Measurements from ENCODE around the gene CDCA5. TPM values are rescaled to one million over a fixed set of nuclear protein-coding genes. Genes with fewer than 3 reads are reported as not detected.

CDCA5 gene
- total and polyA plus RNA-seq, 2 experiments from 2014 or later = 6.4 to 7.9 TPM

DNA sequence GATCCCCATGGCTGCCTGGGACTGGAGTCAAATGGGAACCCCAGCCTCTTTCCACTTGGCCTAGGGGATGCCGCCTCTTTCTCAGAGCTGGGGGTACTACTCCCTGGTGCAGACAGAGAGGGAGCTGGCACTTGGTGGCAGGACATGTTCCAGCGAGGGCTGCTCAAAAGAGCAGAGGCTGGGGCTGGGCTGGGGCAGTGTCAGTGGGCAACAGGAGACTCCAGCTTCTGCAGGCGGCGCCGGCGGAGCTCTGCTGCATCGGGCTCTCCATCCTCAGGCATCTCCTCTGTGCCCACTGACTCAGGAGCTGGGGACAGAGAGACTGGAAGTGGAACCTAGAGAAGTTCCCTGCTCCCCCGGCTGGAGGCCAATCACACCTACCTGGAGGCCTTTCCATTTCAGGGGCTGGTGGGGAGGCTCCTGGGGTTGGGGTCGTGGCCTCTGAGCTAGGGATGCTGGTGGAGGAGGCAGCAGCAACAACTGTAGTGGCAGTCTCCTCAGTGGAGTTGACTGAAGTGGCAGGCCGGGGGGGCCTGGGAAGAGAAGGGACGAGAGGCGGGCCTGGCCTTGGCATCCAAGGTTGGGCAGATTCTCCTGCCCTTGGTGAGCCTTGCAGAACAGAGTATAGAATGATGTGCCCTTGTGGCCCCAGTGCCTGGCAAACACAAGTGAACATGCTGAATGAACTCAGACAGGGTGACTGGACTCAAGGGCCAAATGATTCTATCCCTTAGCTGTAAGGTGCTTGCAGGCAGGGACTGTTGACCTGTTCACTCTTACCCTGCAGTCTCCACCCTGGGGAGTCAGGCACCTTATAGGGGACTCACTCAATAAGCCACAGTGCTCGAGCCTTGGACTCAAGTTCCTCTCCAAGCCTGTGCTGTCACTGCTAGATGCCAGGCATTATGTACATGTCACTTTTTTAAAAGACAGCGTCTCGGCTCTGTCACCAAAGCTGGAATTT is 44.6 kb upstream of the CDCA5 start:
- 95% methylated on average over 15 of the region's 15 CpGs for WGBS (ENCODE audit: low lambda C conversion rate, missing lambda C conversion rate)
- Histone ChIP-seq H4K20me1 (ENCODE audit: insufficient read depth, poor library complexity, severe bottlenecking) (peaks cover 4% of the 10 kb centered on the region), H3K9me3 (ENCODE audit: low read depth) (no peaks in the 10 kb centered on the region), H3K79me2 (peaks cover 40% of the 10 kb centered on the region), H3K4me3 (no peak overlapping the region), H2AFZ (no peak overlapping the region), H3K4me1 (ENCODE audit: insufficient read depth) (peaks cover 8% of the 10 kb centered on the region), H3K9me2 (replicated peaks; ENCODE audit: insufficient read depth) (no peaks in the 10 kb centered on the region), H3K4me2 (no peak overlapping the region), H3K36me3 (replicated peaks; ENCODE audit: insufficient read depth, low read depth) (no peaks in the 10 kb centered on the region), H3K27ac (no peak overlapping the region), H3K27me3 (no peaks in the 10 kb centered on the region)
- TF ChIP-seq, protein P1, sequence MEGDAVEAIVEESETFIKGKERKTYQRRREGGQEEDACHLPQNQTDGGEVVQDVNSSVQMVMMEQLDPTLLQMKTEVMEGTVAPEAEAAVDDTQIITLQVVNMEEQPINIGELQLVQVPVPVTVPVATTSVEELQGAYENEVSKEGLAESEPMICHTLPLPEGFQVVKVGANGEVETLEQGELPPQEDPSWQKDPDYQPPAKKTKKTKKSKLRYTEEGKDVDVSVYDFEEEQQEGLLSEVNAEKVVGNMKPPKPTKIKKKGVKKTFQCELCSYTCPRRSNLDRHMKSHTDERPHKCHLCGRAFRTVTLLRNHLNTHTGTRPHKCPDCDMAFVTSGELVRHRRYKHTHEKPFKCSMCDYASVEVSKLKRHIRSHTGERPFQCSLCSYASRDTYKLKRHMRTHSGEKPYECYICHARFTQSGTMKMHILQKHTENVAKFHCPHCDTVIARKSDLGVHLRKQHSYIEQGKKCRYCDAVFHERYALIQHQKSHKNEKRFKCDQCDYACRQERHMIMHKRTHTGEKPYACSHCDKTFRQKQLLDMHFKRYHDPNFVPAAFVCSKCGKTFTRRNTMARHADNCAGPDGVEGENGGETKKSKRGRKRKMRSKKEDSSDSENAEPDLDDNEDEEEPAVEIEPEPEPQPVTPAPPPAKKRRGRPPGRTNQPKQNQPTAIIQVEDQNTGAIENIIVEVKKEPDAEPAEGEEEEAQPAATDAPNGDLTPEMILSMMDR (IDR thresholded peaks at IDR 0.05; ENCODE audit: poor library complexity) = no peak
- no peak for TF ChIP-seq EZH2 (IDR thresholded peaks at IDR 0.05; ENCODE audit: borderline replicate concordance)
- TF ChIP-seq EZH2phosphoT487 (IDR thresholded peaks at IDR 0.05; ENCODE audit: low read depth, severe bottlenecking, unreplicated experiment) = no peak
- no peak for DNase-seq (ENCODE audit: low spot score)

DNA sequence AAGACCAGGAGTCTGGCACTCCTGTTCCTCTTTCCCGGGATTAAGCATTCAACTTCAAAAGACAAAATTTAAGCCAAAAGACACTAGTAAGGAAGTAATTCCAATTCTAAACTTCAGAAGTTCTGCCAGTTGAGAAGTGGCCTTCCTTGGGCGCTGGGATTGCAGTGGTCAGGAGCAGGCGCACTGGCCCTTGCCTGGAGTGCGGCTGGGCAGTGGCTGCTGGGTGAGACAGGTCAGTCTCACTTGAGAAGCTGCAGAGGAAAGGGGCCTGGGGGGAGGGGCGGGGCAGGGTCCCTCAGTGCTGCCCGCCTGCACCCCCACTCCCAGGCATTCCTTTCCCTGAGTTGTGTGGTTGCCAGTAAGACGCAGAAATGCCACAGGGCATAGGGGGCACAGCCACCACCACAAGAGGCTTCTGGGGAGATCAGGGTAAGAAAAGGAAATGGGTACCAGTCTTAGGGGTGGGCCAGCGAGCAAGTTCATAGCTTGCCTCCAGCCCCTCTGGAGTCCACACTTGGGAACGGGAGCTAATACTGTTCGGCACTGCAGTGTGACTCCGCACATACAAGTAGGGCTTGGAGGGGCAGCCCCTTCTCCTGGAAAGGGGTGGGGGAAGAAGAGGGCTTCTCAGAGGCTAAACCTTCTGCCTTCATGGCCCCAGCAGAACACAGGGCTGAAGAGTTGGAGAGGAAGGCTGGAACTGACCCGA is 43.8 kb upstream of the CDCA5 start:
- no peaks in the 10 kb centered on the region for H3K9me2 ChIP-seq (replicated peaks; ENCODE audit: insufficient read depth)
- peaks cover under 1% of the 10 kb centered on the region for H4K20me1 ChIP-seq (ENCODE audit: insufficient read depth, poor library complexity, severe bottlenecking)
- H3K4me2 ChIP-seq = no peak overlapping the region
- no peaks in the 10 kb centered on the region for H3K9me3 ChIP-seq (ENCODE audit: low read depth)
- peaks cover 6% of the 10 kb centered on the region for H3K4me1 ChIP-seq (ENCODE audit: insufficient read depth)
- no peak overlapping the region for H3K27ac ChIP-seq
- no peak overlapping the region for H3K4me3 ChIP-seq
- TF ChIP-seq EZH2phosphoT487 (IDR thresholded peaks at IDR 0.05; ENCODE audit: low read depth, severe bottlenecking, unreplicated experiment) = no peak
- TF ChIP-seq EZH2 (IDR thresholded peaks at IDR 0.05; ENCODE audit: borderline replicate concordance) = no peak
- TF ChIP-seq, protein P1 (IDR thresholded peaks at IDR 0.05; ENCODE audit: poor library complexity) = no peak
- H3K79me2 ChIP-seq = peaks cover 39% of the 10 kb centered on the region
- no peaks in the 10 kb centered on the region for H3K36me3 ChIP-seq (replicated peaks; ENCODE audit: insufficient read depth, low read depth)
- WGBS (ENCODE audit: low lambda C conversion rate, missing lambda C conversion rate) = 95% methylated on average over 10 of the region's 12 CpGs
- H3K27me3 ChIP-seq = no peaks in the 10 kb centered on the region
- no peak overlapping the region for H2AFZ ChIP-seq
- no peak for DNase-seq (ENCODE audit: low spot score)

DNA sequence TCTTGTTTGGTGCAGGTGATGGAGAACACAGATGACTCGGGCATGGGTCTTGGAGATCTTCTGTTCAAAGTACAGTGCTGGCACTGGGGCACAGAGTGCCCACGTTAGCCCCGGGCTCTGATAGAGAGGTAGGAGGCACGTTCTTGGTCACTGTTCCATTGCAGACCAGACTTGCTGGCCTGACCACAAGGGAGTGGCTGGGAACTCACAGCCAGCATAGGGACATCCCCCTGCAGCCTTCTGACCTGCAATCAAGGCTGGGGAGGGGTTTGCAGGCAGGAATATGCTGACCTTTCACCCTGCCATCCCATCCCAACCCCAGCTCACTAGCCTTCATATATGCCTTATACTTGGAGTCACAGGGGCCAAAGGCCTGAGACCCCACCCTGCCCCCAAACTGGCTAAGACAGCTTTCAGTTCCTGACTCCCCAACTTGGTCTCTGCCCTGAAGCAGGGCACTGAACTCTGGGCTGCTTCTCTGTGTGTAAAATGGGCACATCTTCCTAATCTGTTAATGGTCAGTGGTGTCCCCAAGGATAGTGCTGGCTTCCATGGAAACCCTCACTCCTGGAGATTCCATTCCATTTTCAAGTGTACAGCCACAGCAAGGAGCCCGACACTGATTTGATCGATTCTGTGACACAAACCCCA is 42.9 kb upstream of the CDCA5 start:
- no peak for DNase-seq (ENCODE audit: low spot score)
- Histone ChIP-seq H3K27ac (no peak overlapping the region), H3K9me3 (ENCODE audit: low read depth) (no peaks in the 10 kb centered on the region), H3K4me3 (no peak overlapping the region), H4K20me1 (ENCODE audit: insufficient read depth, poor library complexity, severe bottlenecking) (no peaks in the 10 kb centered on the region), H3K36me3 (replicated peaks; ENCODE audit: insufficient read depth, low read depth) (no peaks in the 10 kb centered on the region), H3K27me3 (no peaks in the 10 kb centered on the region), H3K4me1 (ENCODE audit: insufficient read depth) (peaks cover 4% of the 10 kb centered on the region), H2AFZ (no peak overlapping the region), H3K9me2 (replicated peaks; ENCODE audit: insufficient read depth) (no peaks in the 10 kb centered on the region), H3K4me2 (no peak overlapping the region), H3K79me2 (peaks cover 31% of the 10 kb centered on the region)
- TF ChIP-seq, protein P1 (IDR thresholded peaks at IDR 0.05; ENCODE audit: poor library complexity) = no peak
- TF ChIP-seq EZH2phosphoT487 (IDR thresholded peaks at IDR 0.05; ENCODE audit: low read depth, severe bottlenecking, unreplicated experiment) (no peak), EZH2 (IDR thresholded peaks at IDR 0.05; ENCODE audit: borderline replicate concordance) (no peak)
- WGBS (ENCODE audit: low lambda C conversion rate, missing lambda C conversion rate) = 90% methylated on average over 6 of the region's 6 CpGs
